Keratinocyte (primary cell): ENCODE results near the gene NEK8.

ENCODE experiments used
- CTCF ChIP-seq, 3 experiments: IDR thresholded peaks in 1 of 3; conservative IDR thresholded peaks in 1 of 3; optimal IDR thresholded peaks in 1 of 3; 2 replicates in 2 of 3; 3 replicates in 1 of 3; pipeline versions ENCODE3 to v1.5.1; 2011; ENCODE audit warnings: low read length in 3 of 3, mild to moderate bottlenecking in 3 of 3, moderate library complexity in 2 of 3, control low read depth in 1 of 3, inconsistent platforms in 1 of 3; ENCODE audit not compliant: insufficient read depth in 2 of 3; ENCODE audit errors: extremely low read depth in 1 of 3
- EZH2 ChIP-seq: IDR thresholded peaks from one replicate; pipeline ENCODE4 v1.6.1; 2012; ENCODE audit warnings: inconsistent platforms, mild to moderate bottlenecking, low read length, moderate library complexity

- TF ChIP-seq CTCF (optimal IDR thresholded peaks at IDR 0.05 in 1 of 3, IDR thresholded peaks at IDR 0.05 in 1 of 3, conservative IDR thresholded peaks at IDR 0.05 in 1 of 3; ENCODE audit: extremely low read depth in 1 of 3, insufficient read depth in 2 of 3, low read length in 3 of 3) (peak in 2 of 3 experiments; percentile 3 to 30), EZH2 (no peak)
These were observed 14.9 kb downstream of the NEK8 start, which contains the start of gene TRAF4 for GRCh38 chr17:28743243-28744103.
